Neural cell (in vitro differentiated cells): ENCODE results near the gene ADPRS. TPM values are rescaled to one million over a fixed set of nuclear protein-coding genes. Genes with fewer than 3 reads are reported as not detected.

Source experiments
- H2AFZ ChIP-seq: fragments of 200-600, 300-800 bp; sonication (generic), shearing (Covaris generic); 2 replicates; pipeline ENCODE4 v1.6.0; 2014; ENCODE audit warnings: low read depth, mild to moderate bottlenecking, antibody characterized with exemption, low read length, moderate library complexity
- H3F3A ChIP-seq: fragments of 200-600 bp; shearing (Covaris generic); 2 replicates; pipeline ENCODE4 v1.6.1; 2016; ENCODE audit warnings: mild to moderate bottlenecking, moderate library complexity, mixed read lengths, antibody characterized with exemption, low read length; ENCODE audit not compliant: insufficient read depth, poor library complexity, severe bottlenecking
- H3K27ac ChIP-seq: fragments of 200-600, 300-800 bp; sonication (generic), shearing (Covaris generic); 2 replicates; pipeline ENCODE4 v1.5.1; 2014; ENCODE audit warnings: mild to moderate bottlenecking, low read length, moderate library complexity
- H3K27me3 ChIP-seq: fragments of 300-800, 200-600 bp; sonication (generic), shearing (Covaris generic); 2 replicates; pipeline ENCODE4 v1.6.0; 2014; ENCODE audit warnings: mild to moderate bottlenecking, low read depth, low read length, moderate library complexity; ENCODE audit not compliant: insufficient read depth
- H3K36me3 ChIP-seq: fragments of 300-800, 200-600 bp; sonication (generic), shearing (Covaris generic); 2 replicates; pipeline ENCODE4 v1.5.1; 2014; ENCODE audit warnings: mild to moderate bottlenecking, antibody characterized with exemption, low read length, moderate library complexity; ENCODE audit not compliant: insufficient read depth
- H3K4me2 ChIP-seq: fragments of 300-800, 200-600 bp; sonication (generic), shearing (Covaris generic); 2 replicates; pipeline ENCODE4 v1.6.0; 2014; ENCODE audit warnings: mild to moderate bottlenecking, low read length
- H3K4me3 ChIP-seq: fragments of 300-800, 200-600 bp; sonication (generic), shearing (Covaris generic); 2 replicates; pipeline ENCODE4 v1.5.1; 2014; ENCODE audit warnings: mild to moderate bottlenecking, low read length, moderate library complexity
- H3K79me2 ChIP-seq: fragments of 200-600 bp; shearing (Covaris generic); replicated peaks from 2 replicates; pipeline ENCODE4 v1.6.0; 2014; ENCODE audit warnings: mild to moderate bottlenecking, low read length, moderate library complexity; ENCODE audit not compliant: insufficient read depth
- H3K9ac ChIP-seq: fragments of 300-800, 200-600 bp; sonication (generic), shearing (Covaris generic); 2 replicates; pipeline ENCODE4 v1.6.1; 2016; ENCODE audit warnings: mild to moderate bottlenecking, low read length, mixed read lengths
- H3K9me2 ChIP-seq: fragments of 200-600 bp; shearing (Covaris generic); 2 replicates; pipeline ENCODE4 v1.6.1; 2016; ENCODE audit warnings: mild to moderate bottlenecking, low read length, mixed read lengths; ENCODE audit not compliant: insufficient read depth
- H3K9me3 ChIP-seq: fragments of 200-600, 300-800 bp; sonication (generic), shearing (Covaris generic); 2 replicates; pipeline ENCODE4 v1.6.1; 2016; ENCODE audit warnings: mild to moderate bottlenecking, mixed run types, low read length, moderate library complexity, mixed read lengths
- H4K20me1 ChIP-seq: fragments of 200-600 bp; shearing (Covaris generic); 2 replicates; pipeline ENCODE4 v1.6.1; 2016; ENCODE audit warnings: mild to moderate bottlenecking, mixed run types; ENCODE audit not compliant: insufficient read depth
- EP300 ChIP-seq: fragments of 450-650 bp; conservative IDR thresholded peaks from 2 replicates; pipeline ENCODE4 v1.6.1; 2014; ENCODE audit warnings: antibody characterized with exemption, mild to moderate bottlenecking, moderate library complexity; ENCODE audit not compliant: poor library complexity, severe bottlenecking
- EZH2 ChIP-seq: fragments of 200-600, 300-800 bp; shearing (Covaris generic), sonication (generic); IDR thresholded peaks from 2 replicates; pipeline ENCODE4 v1.6.1; 2014; ENCODE audit warnings: antibody characterized with exemption, low read length, borderline replicate concordance, mild to moderate bottlenecking; ENCODE audit not compliant: insufficient read depth, poor library complexity, severe bottlenecking
- MXI1 ChIP-seq: fragments of 450-650 bp; conservative IDR thresholded peaks from 2 replicates; pipeline ENCODE4 v1.6.1; 2014; ENCODE audit warnings: antibody characterized with exemption, mild to moderate bottlenecking; ENCODE audit not compliant: poor library complexity, severe bottlenecking
- POLR2AphosphoS5 ChIP-seq: IDR thresholded peaks from 2 replicates; pipeline ENCODE4 v1.6.1; 2012
- RAD21 ChIP-seq: fragments of 450-650 bp; conservative IDR thresholded peaks from 2 replicates; pipeline ENCODE4 v1.6.1; 2014; ENCODE audit warnings: antibody characterized with exemption, mild to moderate bottlenecking, moderate library complexity
- SMC3 ChIP-seq: fragments of 450-650 bp; conservative IDR thresholded peaks from 2 replicates; pipeline ENCODE4 v1.6.1; 2014; ENCODE audit warnings: antibody characterized with exemption, mild to moderate bottlenecking, moderate library complexity; ENCODE audit not compliant: poor library complexity
- TAF1 ChIP-seq: IDR thresholded peaks from 2 replicates; pipeline ENCODE4 v1.6.1; 2012; ENCODE audit warnings: low read depth
- polyA plus RNA-seq: library from polyadenylated mRNA; depleted of rRNA; stranded (reverse); fragments of >200 nt; gene quantifications from 2 replicates; pipeline ENCODE4 v1.2.3, GENCODE V29; 2014
- TF ChIP-seq, protein P1 (sequence below): fragments of 450-650 bp; IDR thresholded peaks from 2 replicates; pipeline ENCODE4 v1.5.1; 2014; ENCODE audit warnings: antibody characterized with exemption, mild to moderate bottlenecking, moderate library complexity; ENCODE audit not compliant: poor library complexity, severe bottlenecking
- TF ChIP-seq, protein P2 (sequence below): IDR thresholded peaks from 2 replicates; pipeline ENCODE4 v1.6.1; 2012; ENCODE audit warnings: borderline replicate concordance

ADPRS gene
- polyA plus RNA-seq, 1 donor from 2014 or later, result 66.7 TPM

DNA sequence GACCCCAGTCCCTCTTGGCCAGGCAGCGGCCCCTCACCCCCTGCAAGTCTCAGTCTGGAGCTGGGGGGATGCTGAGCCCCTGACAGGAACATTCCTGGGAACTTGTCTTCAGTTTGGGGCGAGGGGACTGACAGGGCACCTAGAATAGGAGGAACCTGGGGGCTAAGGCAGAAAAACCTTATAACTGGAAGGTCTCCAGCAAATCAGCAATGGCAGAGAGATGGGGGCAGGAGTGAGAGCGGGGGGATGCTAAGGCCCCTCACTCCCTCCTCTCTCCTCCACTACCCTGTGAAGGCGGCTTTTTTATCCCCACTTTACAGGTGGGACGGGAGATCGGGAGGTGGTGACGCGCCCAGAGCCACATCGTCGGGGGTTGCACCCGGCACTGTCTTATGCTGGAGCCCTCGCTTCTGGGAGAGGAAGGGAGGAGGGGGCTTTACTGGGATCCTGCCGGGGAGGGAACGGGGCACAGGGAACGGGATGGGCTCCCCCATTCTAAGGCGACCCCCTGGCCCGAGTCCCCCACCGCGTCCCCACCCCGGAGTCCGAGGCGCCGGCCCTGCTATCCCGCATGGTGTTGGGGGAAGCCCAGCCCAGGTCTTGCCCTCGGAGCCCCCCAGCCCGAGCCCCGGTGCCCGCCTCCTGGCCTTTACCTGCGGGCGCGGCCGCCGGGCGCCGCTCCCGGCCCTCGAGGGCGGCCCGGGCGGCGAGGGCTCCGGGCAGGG, 35.9 kb downstream of the ADPRS start:
- Histone ChIP-seq H3K9me3 (no peaks in the 10 kb centered on the region), H3F3A (no peaks in the 10 kb centered on the region), H3K4me3 (no peak overlapping the region), H3K27ac (no peak overlapping the region), H3K9ac (no peak overlapping the region), H3K79me2 (no peaks in the 10 kb centered on the region), H3K9me2 (no peaks in the 10 kb centered on the region), H3K27me3 (peaks cover 45% of the 10 kb centered on the region), H3K4me2 (no peak overlapping the region), H3K36me3 (no peaks in the 10 kb centered on the region), H2AFZ (no peak overlapping the region), H4K20me1 (no peaks in the 10 kb centered on the region)
- TF ChIP-seq EZH2, result no peak
- TF ChIP-seq SMC3, result no peak
- no peak for TF ChIP-seq RAD21
- TF ChIP-seq EP300, result no peak
- TF ChIP-seq POLR2AphosphoS5, result no peak
- no peak for TF ChIP-seq MXI1
- TF ChIP-seq, protein P1, sequence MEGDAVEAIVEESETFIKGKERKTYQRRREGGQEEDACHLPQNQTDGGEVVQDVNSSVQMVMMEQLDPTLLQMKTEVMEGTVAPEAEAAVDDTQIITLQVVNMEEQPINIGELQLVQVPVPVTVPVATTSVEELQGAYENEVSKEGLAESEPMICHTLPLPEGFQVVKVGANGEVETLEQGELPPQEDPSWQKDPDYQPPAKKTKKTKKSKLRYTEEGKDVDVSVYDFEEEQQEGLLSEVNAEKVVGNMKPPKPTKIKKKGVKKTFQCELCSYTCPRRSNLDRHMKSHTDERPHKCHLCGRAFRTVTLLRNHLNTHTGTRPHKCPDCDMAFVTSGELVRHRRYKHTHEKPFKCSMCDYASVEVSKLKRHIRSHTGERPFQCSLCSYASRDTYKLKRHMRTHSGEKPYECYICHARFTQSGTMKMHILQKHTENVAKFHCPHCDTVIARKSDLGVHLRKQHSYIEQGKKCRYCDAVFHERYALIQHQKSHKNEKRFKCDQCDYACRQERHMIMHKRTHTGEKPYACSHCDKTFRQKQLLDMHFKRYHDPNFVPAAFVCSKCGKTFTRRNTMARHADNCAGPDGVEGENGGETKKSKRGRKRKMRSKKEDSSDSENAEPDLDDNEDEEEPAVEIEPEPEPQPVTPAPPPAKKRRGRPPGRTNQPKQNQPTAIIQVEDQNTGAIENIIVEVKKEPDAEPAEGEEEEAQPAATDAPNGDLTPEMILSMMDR, result no peak
- TF ChIP-seq, protein P2, sequence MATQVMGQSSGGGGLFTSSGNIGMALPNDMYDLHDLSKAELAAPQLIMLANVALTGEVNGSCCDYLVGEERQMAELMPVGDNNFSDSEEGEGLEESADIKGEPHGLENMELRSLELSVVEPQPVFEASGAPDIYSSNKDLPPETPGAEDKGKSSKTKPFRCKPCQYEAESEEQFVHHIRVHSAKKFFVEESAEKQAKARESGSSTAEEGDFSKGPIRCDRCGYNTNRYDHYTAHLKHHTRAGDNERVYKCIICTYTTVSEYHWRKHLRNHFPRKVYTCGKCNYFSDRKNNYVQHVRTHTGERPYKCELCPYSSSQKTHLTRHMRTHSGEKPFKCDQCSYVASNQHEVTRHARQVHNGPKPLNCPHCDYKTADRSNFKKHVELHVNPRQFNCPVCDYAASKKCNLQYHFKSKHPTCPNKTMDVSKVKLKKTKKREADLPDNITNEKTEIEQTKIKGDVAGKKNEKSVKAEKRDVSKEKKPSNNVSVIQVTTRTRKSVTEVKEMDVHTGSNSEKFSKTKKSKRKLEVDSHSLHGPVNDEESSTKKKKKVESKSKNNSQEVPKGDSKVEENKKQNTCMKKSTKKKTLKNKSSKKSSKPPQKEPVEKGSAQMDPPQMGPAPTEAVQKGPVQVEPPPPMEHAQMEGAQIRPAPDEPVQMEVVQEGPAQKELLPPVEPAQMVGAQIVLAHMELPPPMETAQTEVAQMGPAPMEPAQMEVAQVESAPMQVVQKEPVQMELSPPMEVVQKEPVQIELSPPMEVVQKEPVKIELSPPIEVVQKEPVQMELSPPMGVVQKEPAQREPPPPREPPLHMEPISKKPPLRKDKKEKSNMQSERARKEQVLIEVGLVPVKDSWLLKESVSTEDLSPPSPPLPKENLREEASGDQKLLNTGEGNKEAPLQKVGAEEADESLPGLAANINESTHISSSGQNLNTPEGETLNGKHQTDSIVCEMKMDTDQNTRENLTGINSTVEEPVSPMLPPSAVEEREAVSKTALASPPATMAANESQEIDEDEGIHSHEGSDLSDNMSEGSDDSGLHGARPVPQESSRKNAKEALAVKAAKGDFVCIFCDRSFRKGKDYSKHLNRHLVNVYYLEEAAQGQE, result no peak
- TF ChIP-seq TAF1, result no peak

DNA sequence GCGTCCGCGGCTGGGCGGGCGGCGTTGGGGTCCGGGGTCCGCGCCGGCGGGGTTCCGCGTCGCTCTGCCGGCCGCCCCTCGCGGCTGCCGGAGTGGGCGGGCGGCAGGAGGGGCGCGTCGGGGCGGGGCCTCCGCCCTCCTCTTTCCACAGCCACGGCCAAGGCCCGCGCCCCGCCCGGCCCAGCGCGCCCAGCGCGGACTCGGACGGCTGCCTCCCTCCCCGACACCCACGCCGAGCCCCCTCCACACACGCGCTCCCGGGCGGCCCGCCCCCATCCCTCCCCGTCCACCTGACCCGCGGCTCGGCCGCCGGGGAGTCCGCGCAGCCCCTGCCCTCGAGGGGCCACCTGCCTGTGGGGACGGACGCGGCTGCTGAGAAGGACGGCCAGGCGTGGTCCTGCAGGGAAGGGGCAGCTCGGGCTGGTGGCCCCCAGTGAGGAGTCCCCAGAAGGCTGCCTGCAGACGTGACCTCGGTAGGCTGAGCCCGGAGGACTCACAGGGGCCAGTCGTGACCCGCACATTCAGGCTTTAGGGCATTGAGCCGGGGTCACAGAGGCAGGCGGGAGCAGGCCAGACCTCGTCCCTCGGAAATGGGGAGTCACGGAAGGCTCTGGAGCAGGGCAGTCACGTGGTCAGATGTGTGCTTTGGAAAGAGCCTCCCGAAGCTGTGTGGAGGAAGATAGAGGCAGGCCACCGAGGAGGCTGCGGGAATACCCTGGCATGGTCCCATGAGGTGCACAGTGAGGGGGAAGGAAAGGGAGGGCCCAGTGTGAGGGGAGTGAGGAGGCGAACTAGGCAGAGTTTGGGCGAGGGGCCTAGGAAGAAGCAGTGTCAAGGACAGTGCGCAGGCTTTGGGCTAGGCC, 36.7 kb downstream of the ADPRS start, which contains the start of gene COL8A2:
TSS of gene COL8A2 (minus strand) at position 94 of the 863 bp plus-strand sequence. CDS start 24,980 bp downstream, outside the sequence.
- Histone ChIP-seq H3K27ac (no peak within 1 kb of the TSS), H3K4me3 (no peak within 1 kb of the TSS), H3F3A (no peaks in the 10 kb centered on the region), H3K4me2 (no peak within 1 kb of the TSS), H3K9me2 (no peaks in the 10 kb centered on the region), H3K9ac (no peak within 1 kb of the TSS), H3K36me3 (no peaks in the 10 kb centered on the region), H2AFZ (no peak within 1 kb of the TSS), H3K79me2 (no peaks in the 10 kb centered on the region), H3K9me3 (no peaks in the 10 kb centered on the region), H3K27me3 (peaks cover 45% of the 10 kb centered on the region), H4K20me1 (no peaks in the 10 kb centered on the region)
- TF ChIP-seq SMC3 (no peak), EZH2 (no peak), MXI1 (no peak), TAF1 (no peak), EP300 (no peak), POLR2AphosphoS5 (no peak), RAD21 (no peak)
- TF ChIP-seq, protein P2, result no peak
- TF ChIP-seq, protein P1, result no peak
